H1 (cell line): ENCODE measurements around the gene TRAPPC2L. TPM values are rescaled to one million over a fixed set of nuclear protein-coding genes. Genes with fewer than 3 reads are reported as not detected.

Source experiments
- MAFK ChIP-seq: IDR thresholded peaks from 2 replicates; pipeline ENCODE4 v1.6.1; 2012; ENCODE audit warnings: low read depth, mild to moderate bottlenecking, improper control_type of control experiment, low read length
- TEAD4 ChIP-seq: IDR thresholded peaks from 2 replicates; pipeline ENCODE4 v1.6.1; 2012; ENCODE audit warnings: low read depth, low read length, inconsistent platforms, mixed read lengths
- polyA plus RNA-seq, 7 experiments: library from polyadenylated mRNA; depleted of rRNA in 3 of 7; stranded (reverse) in 5 of 7; unstranded in 2 of 7; fragments of >200 nt in 5 of 7; fragments of 200-250 nt in 2 of 7; gene quantifications; 1 replicate in 5 of 7; 2 replicates in 1 of 7; 4 replicates in 1 of 7; pipeline versions ENCODE4 v1.2.1 to v1.2.3, GENCODE V29; 2011 to 2013; ENCODE audit warnings: missing spikeins in 2 of 7, mixed read lengths in 2 of 7
- total RNA-seq: library from RNA; stranded (reverse); fragmentation: NEBNext Ultra II Directional; extraction: Animal tissue kit (Norgen Biotek cat#: 25700); gene quantifications from 2 replicates; pipeline ENCODE4 v1.2.1, GENCODE V29; 2021

Gene TRAPPC2L
- total and polyA plus RNA-seq, 2 of the 8 experiments (the other 6 are each of a cell fraction or from before 2014, with no cell fraction given): 98.7 to 133 TPM

- TF ChIP-seq MAFK: no peak
- no peak for TF ChIP-seq TEAD4
These were observed 43.4 kb upstream of the TRAPPC2L start (continued) for GRCh38 chr16:88813269-88814143.
